MCF 10A (cell line): Measurements from ENCODE around the gene GRIFIN. TPM values are rescaled to one million over a fixed set of nuclear protein-coding genes. Genes with fewer than 3 reads are reported as not detected.

Source experiments
- BruUV-seq: library from RNA; stranded (reverse); fragments of 400-500 nt; replicated peaks from 2 replicates; lab custom pipeline; 2021; lab: Mats Ljungman, UMichigan
- CTCF ChIA-PET: fragments of 300-600 bp; sonication (Branson Sonifier 250); formaldehyde crosslinking; extraction: SDS; loops from one replicate; lab custom pipeline; 2021; ENCODE audit warnings: antibody characterized with exemption, inconsistent platforms; lab: Yijun Ruan, JAX
- POLR2A ChIA-PET: fragments of 300-600, 350-650 bp; sonication (Branson Sonifier 250); formaldehyde crosslinking; extraction: SDS; loops from one replicate; lab custom pipeline; 2020; ENCODE audit warnings: antibody characterized with exemption, inconsistent platforms; lab: Yijun Ruan, JAX
- DNase-seq: peaks from one replicate; pipeline ENCODE4 v3.0.0-alpha.2; 2018; ENCODE audit not compliant: unreplicated experiment
- H3K27ac Mint-ChIP-seq: one replicate; pipeline ENCODE4 v1.8.0; 2022; ENCODE audit warnings: mild to moderate bottlenecking, low read depth, mixed read lengths; ENCODE audit not compliant: unreplicated experiment
- H3K27me3 Mint-ChIP-seq: one replicate; pipeline ENCODE4 v1.8.0; 2022; ENCODE audit warnings: mixed read lengths; ENCODE audit not compliant: insufficient read depth, unreplicated experiment
- H3K36me3 Mint-ChIP-seq: one replicate; pipeline ENCODE4 v1.8.0; 2022; ENCODE audit warnings: mild to moderate bottlenecking, moderate library complexity, mixed read lengths; ENCODE audit not compliant: insufficient read depth, unreplicated experiment
- H3K4me1 Mint-ChIP-seq: one replicate; pipeline ENCODE4 v1.8.0; 2022; ENCODE audit warnings: mixed read lengths; ENCODE audit not compliant: insufficient read depth, unreplicated experiment
- H3K4me3 Mint-ChIP-seq: one replicate; pipeline ENCODE4 v1.8.0; 2022; ENCODE audit warnings: mild to moderate bottlenecking, moderate library complexity, mixed read lengths; ENCODE audit not compliant: unreplicated experiment
- H3K9me3 Mint-ChIP-seq: one replicate; pipeline ENCODE4 v1.8.0; 2022; ENCODE audit warnings: mixed read lengths; ENCODE audit not compliant: unreplicated experiment
- intact Hi-C: fragments of 100-400 bp; cut with micrococcal nuclease; formaldehyde crosslinking; loops from 2 replicates; pipeline ENCODE4 v1.14.1; 2022
- total RNA-seq: library from RNA; stranded (reverse); gene quantifications from 2 replicates; pipeline ENCODE4 v1.2.3, GENCODE V29; 2022
- TF ChIP-seq, protein P1 (sequence below): fragments of 200-600 bp; IDR thresholded peaks from one replicate; pipeline ENCODE4 v1.8.0; 2022; ENCODE audit warnings: antibody characterized with exemption, mild to moderate bottlenecking; ENCODE audit not compliant: unreplicated experiment

Gene GRIFIN
- total RNA-seq, 1 experiment from 2014 or later: not detected

- H3K27ac Mint-ChIP-seq: no peak overlapping the region
- no peaks in the 10 kb centered on the region for H3K9me3 Mint-ChIP-seq
- intact Hi-C loops: no loop called here
- H3K4me1 Mint-ChIP-seq: peaks cover 7% of the 10 kb centered on the region
- no peak for DNase-seq
- TF ChIP-seq, protein P1, sequence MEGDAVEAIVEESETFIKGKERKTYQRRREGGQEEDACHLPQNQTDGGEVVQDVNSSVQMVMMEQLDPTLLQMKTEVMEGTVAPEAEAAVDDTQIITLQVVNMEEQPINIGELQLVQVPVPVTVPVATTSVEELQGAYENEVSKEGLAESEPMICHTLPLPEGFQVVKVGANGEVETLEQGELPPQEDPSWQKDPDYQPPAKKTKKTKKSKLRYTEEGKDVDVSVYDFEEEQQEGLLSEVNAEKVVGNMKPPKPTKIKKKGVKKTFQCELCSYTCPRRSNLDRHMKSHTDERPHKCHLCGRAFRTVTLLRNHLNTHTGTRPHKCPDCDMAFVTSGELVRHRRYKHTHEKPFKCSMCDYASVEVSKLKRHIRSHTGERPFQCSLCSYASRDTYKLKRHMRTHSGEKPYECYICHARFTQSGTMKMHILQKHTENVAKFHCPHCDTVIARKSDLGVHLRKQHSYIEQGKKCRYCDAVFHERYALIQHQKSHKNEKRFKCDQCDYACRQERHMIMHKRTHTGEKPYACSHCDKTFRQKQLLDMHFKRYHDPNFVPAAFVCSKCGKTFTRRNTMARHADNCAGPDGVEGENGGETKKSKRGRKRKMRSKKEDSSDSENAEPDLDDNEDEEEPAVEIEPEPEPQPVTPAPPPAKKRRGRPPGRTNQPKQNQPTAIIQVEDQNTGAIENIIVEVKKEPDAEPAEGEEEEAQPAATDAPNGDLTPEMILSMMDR: no peak
- H3K36me3 Mint-ChIP-seq: no peaks in the 10 kb centered on the region
- no peak overlapping the region for H3K4me3 Mint-ChIP-seq
- CTCF ChIA-PET: no interaction called here
- peaks cover 13% of the 10 kb centered on the region for H3K27me3 Mint-ChIP-seq
- BruUV-seq: no TSS peak
- POLR2A ChIA-PET: no interaction called here
Observed at GRCh38 chr7:2497500-2498336, 21.5 kb upstream of the GRIFIN start.

GRCh38 chr7:2497065-2497464, 20.9 kb upstream of the GRIFIN start:
- CTCF ChIA-PET: interaction anchor here (0.7 kb wide), 1 partner anchor 459 kb away, joined by 3 read pairs; no protein-coding TSS in a partner anchor
- Mint-ChIP-seq H3K4me3 (no peak overlapping the region), H3K36me3 (no peaks in the 10 kb centered on the region), H3K27me3 (peaks cover 19% of the 10 kb centered on the region), H3K4me1 (peaks cover 7% of the 10 kb centered on the region), H3K9me3 (peaks cover 4% of the 10 kb centered on the region), H3K27ac (no peak overlapping the region)
- intact Hi-C loops: no loop called here
- no peak for DNase-seq
- TF ChIP-seq, protein P1: no peak
- no TSS peak for BruUV-seq
- POLR2A ChIA-PET: interaction anchor here (0.5 kb wide), 1 partner anchor 89 kb away, joined by 3 read pairs; no protein-coding TSS in a partner anchor

DNA sequence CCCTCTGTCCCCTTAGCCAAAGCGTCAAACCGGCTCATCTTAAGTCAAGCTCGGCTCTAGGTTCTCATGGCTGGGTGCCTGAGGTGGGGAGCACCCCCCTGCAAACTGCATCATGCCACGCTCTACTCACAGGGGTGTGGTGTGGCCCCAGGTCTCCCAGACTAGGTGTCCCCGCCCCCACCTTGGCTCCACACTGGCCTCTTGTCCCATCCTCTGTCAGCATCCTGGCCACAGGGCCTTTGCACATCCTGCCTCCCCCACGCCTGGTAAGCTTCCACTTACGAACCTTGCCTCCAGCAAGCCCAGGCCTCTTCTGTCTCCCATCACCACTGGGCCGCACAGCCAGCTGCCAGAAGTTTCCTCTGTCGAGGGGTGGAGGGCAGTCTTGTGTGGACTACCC, 20.2 kb upstream of the GRIFIN start:
- Mint-ChIP-seq H3K36me3 (no peaks in the 10 kb centered on the region), H3K9me3 (peaks cover 11% of the 10 kb centered on the region), H3K4me1 (peaks cover 7% of the 10 kb centered on the region), H3K27me3 (peaks cover 26% of the 10 kb centered on the region), H3K27ac (no peak overlapping the region), H3K4me3 (no peak overlapping the region)
- TF ChIP-seq, protein P1: no peak
- BruUV-seq: no TSS peak
- intact Hi-C loops: no loop called here
- ChIA-PET POLR2A (no interaction called here), CTCF (interaction anchor here (0.9 kb wide), 1 partner anchor 27 kb away, joined by 4 read pairs; no protein-coding TSS in a partner anchor)
- no peak for DNase-seq

DNA sequence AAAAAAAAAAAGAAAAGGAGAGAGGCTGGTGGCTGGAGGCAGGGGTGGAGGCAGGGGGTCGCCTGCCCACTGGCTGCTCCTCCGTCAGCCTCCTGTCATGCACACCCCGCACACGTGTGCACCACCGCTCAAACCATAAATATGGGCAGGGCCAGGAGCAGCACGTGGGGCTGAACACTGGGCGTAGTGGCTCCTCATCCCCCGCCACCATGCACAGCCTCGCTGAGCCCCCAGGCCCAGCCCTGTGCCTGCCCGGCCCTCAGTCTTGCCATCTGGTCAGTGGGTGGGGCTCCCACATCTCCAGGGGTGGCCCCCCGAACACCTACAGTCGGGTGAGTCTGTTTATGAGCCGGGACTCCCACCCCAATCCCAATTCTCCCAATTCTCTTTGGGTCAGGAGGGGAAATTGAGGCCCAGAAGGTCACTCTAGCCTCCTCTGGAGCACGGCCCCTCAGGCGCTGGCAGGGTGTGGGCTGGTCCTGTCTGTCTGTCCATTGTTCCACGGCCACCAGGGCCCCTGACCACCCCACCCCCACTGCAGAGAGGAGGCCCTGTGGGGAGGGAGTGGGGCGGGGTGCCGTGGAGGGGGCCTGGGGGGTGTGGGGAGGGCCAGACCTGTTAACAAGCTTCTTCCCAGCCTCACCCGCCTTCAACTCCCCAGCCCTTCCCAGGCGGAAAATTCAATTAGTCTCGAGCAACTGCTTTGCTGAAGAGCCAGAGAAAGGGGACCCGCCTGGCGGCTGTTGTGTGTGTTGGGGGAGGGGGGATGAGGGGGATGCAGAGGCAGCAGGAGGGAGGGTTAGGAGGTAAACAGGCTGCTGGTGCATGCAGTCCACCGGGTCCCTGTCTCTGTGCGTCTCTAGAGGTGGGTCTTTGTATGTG, 19.5 kb upstream of the GRIFIN start:
- H3K36me3 Mint-ChIP-seq: peaks cover 4% of the 10 kb centered on the region
- no peak for DNase-seq
- H3K9me3 Mint-ChIP-seq: peaks cover 14% of the 10 kb centered on the region
- intact Hi-C loops: no loop called here
- TF ChIP-seq, protein P1: no peak
- CTCF ChIA-PET: interaction anchor here (0.9 kb wide), 1 partner anchor 26 kb away, joined by 4 read pairs; no protein-coding TSS in a partner anchor
- POLR2A ChIA-PET: no interaction called here
- peaks cover 7% of the 10 kb centered on the region for H3K4me1 Mint-ChIP-seq
- no peak overlapping the region for H3K4me3 Mint-ChIP-seq
- BruUV-seq: no TSS peak
- H3K27ac Mint-ChIP-seq: no peak overlapping the region
- peaks cover 31% of the 10 kb centered on the region for H3K27me3 Mint-ChIP-seq
